ENCODE data around the gene CHMP3. TPM values are rescaled to one million over a fixed set of nuclear protein-coding genes. Genes with fewer than 3 reads are reported as not detected.

The CHMP3 gene
- total and polyA plus RNA-seq, 2 of the 8 experiments (the other 6 are each of a cell fraction or from before 2014, with no cell fraction given), result 11.7 to 21.9 TPM

DNA sequence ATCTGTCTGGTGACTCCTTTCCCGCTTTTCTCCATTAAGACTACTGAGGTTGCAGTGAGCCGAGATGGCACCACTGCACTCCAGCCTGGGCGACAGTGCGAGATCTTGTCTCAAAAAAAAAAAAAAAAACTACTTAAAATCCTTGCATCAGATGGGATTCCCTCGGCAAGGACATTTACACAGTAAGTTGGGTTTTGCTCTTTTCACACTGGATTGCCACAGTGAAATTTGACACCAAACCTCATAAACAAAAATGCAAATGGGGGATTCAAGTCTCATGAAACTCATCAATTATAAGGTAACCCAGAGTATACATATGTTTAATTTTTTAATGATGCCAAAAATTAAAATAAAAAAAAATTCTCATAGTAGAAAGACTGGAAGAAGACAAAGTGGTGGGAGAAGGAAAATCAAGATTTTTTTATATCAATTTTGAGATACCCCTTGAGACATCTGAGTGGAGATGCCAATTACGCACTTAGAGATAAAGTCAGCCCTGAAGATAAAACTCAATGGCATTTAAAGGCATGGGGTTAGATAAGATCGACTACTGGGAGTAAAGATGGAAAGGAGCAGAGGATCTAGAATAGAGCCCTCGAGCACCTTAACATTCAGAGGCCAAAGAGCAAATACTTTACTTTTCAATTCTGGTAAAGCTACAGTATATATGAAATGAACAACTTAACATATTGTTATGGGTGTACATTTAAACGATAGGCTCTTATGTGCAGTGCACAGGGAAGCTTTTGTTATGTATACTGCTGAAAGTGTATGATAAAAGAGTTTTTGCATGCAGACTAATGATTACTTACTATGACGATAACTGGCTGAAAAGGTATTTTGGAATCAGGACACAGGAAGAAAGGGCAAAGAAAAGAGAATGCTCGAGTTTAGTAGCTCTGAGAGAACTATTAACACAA is 37.6 kb downstream of the CHMP3 start:
- CTCF ChIA-PET (ENCODE audit: partially characterized antibody), result interaction anchor here (1.4 kb wide), 1 partner anchor 45 kb away, joined by 3 read pairs; no protein-coding TSS in a partner anchor
- 0 out of 4 replicates have a peak, but pooled peaks cover 0 to under 1% of the 10 kb centered on the region in 2 experiments for H3K9me3 ChIP-seq (ENCODE audit: insufficient read depth in 2 of 2, low read depth in 1 of 2, low read length in 1 of 2)
- no peak overlapping the region for H3K4me3 ChIP-seq (ENCODE audit: extremely low read depth in 1 of 4, insufficient read depth in 2 of 4, low read depth in 3 of 4, low read length in 4 of 4)

More for the DNA sequence above, 37.6 kb downstream of the CHMP3 start:
- H2BK15ac ChIP-seq (ENCODE audit: low read length), result no peak overlapping the region
- H2BK12ac ChIP-seq (ENCODE audit: low read depth, low read length), result no peak overlapping the region
- H3K27me3 ChIP-seq (replicated peaks in 1 of 4; ENCODE audit: control insufficient read depth in 3 of 4, extremely low read depth in 1 of 4, insufficient read depth in 3 of 4, low read length in 3 of 4), result no peaks in the 10 kb centered on the region
- H3K18ac ChIP-seq (ENCODE audit: extremely low read depth, low read length), result no peak overlapping the region
- no peak overlapping the region for H4K5ac ChIP-seq (ENCODE audit: insufficient read length, low read depth, low read length)
- no peak overlapping the region for H2AFZ ChIP-seq (ENCODE audit: low read length)
- WGBS, 2 experiments (ENCODE audit: extremely low coverage in 1 of 2, insufficient coverage in 1 of 2, insufficient read length in 1 of 2, insufficient replicate concordance in 2 of 2, low coverage in 1 of 2, low lambda C conversion rate in 2 of 2, missing lambda C conversion rate in 1 of 2), result 91% methylated on average over 11 of the region's 11 CpGs; no CpG with 5 or more reads in 1 of the 2 experiments
- no peaks in the 10 kb centered on the region for H3K79me2 ChIP-seq (ENCODE audit: control insufficient read depth in 1 of 2, insufficient read depth in 2 of 2, low read length in 2 of 2)
- no peak overlapping the region for H2BK120ac ChIP-seq (replicated peaks; ENCODE audit: low read depth, low read length)
- H3K14ac ChIP-seq (ENCODE audit: insufficient read length), result no peak overlapping the region
- no peak overlapping the region for H2BK20ac ChIP-seq (ENCODE audit: low read length)
- H3K4me2 ChIP-seq (ENCODE audit: insufficient read depth in 1 of 2, low read depth in 2 of 2, low read length in 2 of 2), result no peak overlapping the region
- no peak overlapping the region for H2BK5ac ChIP-seq (ENCODE audit: low read depth, low read length)
- no peak overlapping the region for H3K4ac ChIP-seq (replicated peaks; ENCODE audit: insufficient read length, low read depth, low read length)
- FAIRE-seq (no peak), DNase-seq (ENCODE audit: low read depth in 1 of 2, low spot score in 2 of 2) (no peak)
- H3K27ac ChIP-seq (ENCODE audit: low read depth, low read length), result no peak overlapping the region
- no peak overlapping the region for H4K91ac ChIP-seq (replicated peaks; ENCODE audit: insufficient read length, low read length)
- H3K23ac ChIP-seq (ENCODE audit: insufficient read length), result no peak overlapping the region
- no peak overlapping the region for H2AK5ac ChIP-seq (ENCODE audit: low read depth, low read length)
- no peaks in the 10 kb centered on the region for H3K4me1 ChIP-seq (replicated peaks in 1 of 4; ENCODE audit: control insufficient read depth in 3 of 4, insufficient read depth in 4 of 4, low read length in 3 of 4)
- no peaks in the 10 kb centered on the region; a peak in 1 of 8 replicates for H3K36me3 ChIP-seq (ENCODE audit: control insufficient read depth in 2 of 4, insufficient read depth in 4 of 4, low read length in 3 of 4)
- no peaks in the 10 kb centered on the region for H3K79me1 ChIP-seq (ENCODE audit: low read depth, low read length)
- no peak overlapping the region for H3K56ac ChIP-seq (replicated peaks; ENCODE audit: insufficient read length, low read depth, low read length)
- no peak overlapping the region for H4K8ac ChIP-seq (ENCODE audit: extremely low read depth, insufficient read depth, low read length)
- H3K9ac ChIP-seq (replicated peaks in 1 of 4; ENCODE audit: extremely low read depth in 1 of 4, low read depth in 3 of 4, low read length in 3 of 4), result no peak overlapping the region
- no peaks in the 10 kb centered on the region for H4K20me1 ChIP-seq (replicated peaks in 1 of 2; ENCODE audit: control insufficient read depth in 1 of 2, insufficient read depth in 2 of 2, low read length in 2 of 2)
- no peaks in the 10 kb centered on the region for H3K23me2 ChIP-seq (ENCODE audit: low read depth, low read length)
- POLR2A ChIA-PET (ENCODE audit: partially characterized antibody), result interaction anchor here (0.7 kb wide), 1 partner anchor 374 kb away, joined by 3 read pairs; no protein-coding TSS in a partner anchor
- TF ChIP-seq TBP (IDR thresholded peaks at IDR 0.05; ENCODE audit: low read depth, low read length) (no peak), SAP30 (IDR thresholded peaks at IDR 0.05; ENCODE audit: insufficient read depth, insufficient replicate concordance, low read length) (no peak), FOSL1 (IDR thresholded peaks at IDR 0.05; ENCODE audit: insufficient read depth, low read depth, low read length) (no peak), KDM5A (IDR thresholded peaks at IDR 0.05; ENCODE audit: low read length) (no peak)

All from H1 (cell line).